Uterus (tissue), 2 donors: Measurements from ENCODE around the gene PPIC.

ENCODE experiments used
- POLR2A ChIP-seq, 2 donors: fragments of 450-650 bp; IDR thresholded peaks; one replicate each; pipeline ENCODE4 v1.6.1; 2016; ENCODE audit warnings: antibody characterized with exemption in 2 of 2, mild to moderate bottlenecking in 1 of 2, moderate library complexity in 1 of 2
- TF ChIP-seq, protein P1 (sequence below), 4 experiments: fragments of 200-600 bp in 2 of 4; fragments of 450-650 bp in 2 of 4; sonication (generic) in 2 of 4; IDR thresholded peaks; one replicate each; pipeline ENCODE4 v1.5.1; 2016 to 2019; ENCODE audit warnings: antibody characterized with exemption in 4 of 4, mild to moderate bottlenecking in 2 of 4, moderate library complexity in 1 of 4

DNA sequence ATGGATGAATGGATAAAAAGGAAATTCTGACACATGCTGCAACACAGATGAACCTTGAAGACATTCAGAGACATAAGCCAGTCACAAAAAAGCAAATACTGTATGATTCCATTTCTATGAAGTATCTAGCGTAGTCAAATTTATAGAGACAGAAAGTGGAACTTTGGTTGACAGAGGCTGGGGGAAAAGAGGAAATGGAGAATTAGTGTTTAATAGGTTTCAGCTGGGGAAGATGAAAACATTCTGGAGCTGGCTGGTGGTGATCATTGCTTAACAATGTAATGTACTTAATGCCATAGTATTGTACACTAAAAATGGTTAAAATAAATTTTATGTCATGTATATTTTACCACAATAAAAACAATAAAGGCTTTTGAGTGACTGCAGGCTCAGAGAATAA, 24.2 kb downstream of the PPIC start:
- TF ChIP-seq, protein P1, sequence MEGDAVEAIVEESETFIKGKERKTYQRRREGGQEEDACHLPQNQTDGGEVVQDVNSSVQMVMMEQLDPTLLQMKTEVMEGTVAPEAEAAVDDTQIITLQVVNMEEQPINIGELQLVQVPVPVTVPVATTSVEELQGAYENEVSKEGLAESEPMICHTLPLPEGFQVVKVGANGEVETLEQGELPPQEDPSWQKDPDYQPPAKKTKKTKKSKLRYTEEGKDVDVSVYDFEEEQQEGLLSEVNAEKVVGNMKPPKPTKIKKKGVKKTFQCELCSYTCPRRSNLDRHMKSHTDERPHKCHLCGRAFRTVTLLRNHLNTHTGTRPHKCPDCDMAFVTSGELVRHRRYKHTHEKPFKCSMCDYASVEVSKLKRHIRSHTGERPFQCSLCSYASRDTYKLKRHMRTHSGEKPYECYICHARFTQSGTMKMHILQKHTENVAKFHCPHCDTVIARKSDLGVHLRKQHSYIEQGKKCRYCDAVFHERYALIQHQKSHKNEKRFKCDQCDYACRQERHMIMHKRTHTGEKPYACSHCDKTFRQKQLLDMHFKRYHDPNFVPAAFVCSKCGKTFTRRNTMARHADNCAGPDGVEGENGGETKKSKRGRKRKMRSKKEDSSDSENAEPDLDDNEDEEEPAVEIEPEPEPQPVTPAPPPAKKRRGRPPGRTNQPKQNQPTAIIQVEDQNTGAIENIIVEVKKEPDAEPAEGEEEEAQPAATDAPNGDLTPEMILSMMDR (IDR thresholded peaks at IDR 0.05), result no peak
- TF ChIP-seq POLR2A (IDR thresholded peaks at IDR 0.05), result no peak
